ENCODE measurements around the gene IL17RD. TPM values are rescaled to one million over a fixed set of nuclear protein-coding genes. Genes with fewer than 3 reads are reported as not detected.

IL17RD gene
- total RNA-seq, 1 experiment from 2014 or later = 3.5 TPM

- H3K4me3 ChIP-seq (ENCODE audit: low read depth in 2 of 2, low read length in 2 of 2) = no peak overlapping the region
These were observed 123.5 kb downstream of the IL17RD start for GRCh38 chr3:57041674-57042073.

More at GRCh38 chr3:57041674-57042073, 123.5 kb downstream of the IL17RD start:
- POLR2A ChIA-PET = no interaction called here
- no peak for DNase-seq (ENCODE audit: low read depth, low spot score)
- TF ChIP-seq POLR2AphosphoS5 (IDR thresholded peaks at IDR 0.05; ENCODE audit: low read depth, low read length) = no peak
- no peak for TF ChIP-seq TCF7L2 (IDR thresholded peaks at IDR 0.05; ENCODE audit: low read depth, low read length)
- TF ChIP-seq REST (IDR thresholded peaks at IDR 0.05; ENCODE audit: insufficient read depth in 1 of 2, low read depth in 2 of 2, low read length in 1 of 2) = no peak
- no peak for TF ChIP-seq SIN3A (IDR thresholded peaks at IDR 0.05; ENCODE audit: borderline replicate concordance, insufficient read depth, low read depth, low read length)
- TF ChIP-seq CTCF (IDR thresholded peaks at IDR 0.05) = no peak
- CTCF ChIA-PET = interaction anchor here (0.9 kb wide), 1 partner anchor 52 kb away, joined by 4 read pairs; no protein-coding TSS in a partner anchor
- BruUV-seq (replicated peaks) = no TSS peak
- no peaks in the 10 kb centered on the region for H3K36me3 ChIP-seq (ENCODE audit: control insufficient read depth, insufficient read depth, low read length)
- no peaks in the 10 kb centered on the region for H3K27me3 ChIP-seq (ENCODE audit: control insufficient read depth, insufficient read depth, low read length)
- H3K4me1 ChIP-seq (ENCODE audit: control insufficient read depth, insufficient read depth, low read length) = peaks cover 9% of the 10 kb centered on the region
- in situ Hi-C loops (cut with HindIII; ENCODE audit: low pct_unique_long_range_greater_than_20kb, low sequenced_read_pairs) = no loop called here
- no peak for ATAC-seq
- H3K27ac ChIP-seq (ENCODE audit: low read length) = no peak overlapping the region
- intact Hi-C loops (cut with micrococcal nuclease; ENCODE audit: unreplicated experiment) = no loop called here
- H3K9me3 ChIP-seq (ENCODE audit: control insufficient read depth, insufficient read depth, low read depth, low read length) = no peaks in the 10 kb centered on the region

Other genes with a start within 250 kb of the IL17RD start
- gene SPATA12, start 104.7 kb downstream of the IL17RD start, total RNA-seq (2021; ENCODE audit: unreplicated experiment) = 0.10 TPM
- gene HESX1, start 34.6 kb upstream of the IL17RD start, total RNA-seq (2021; ENCODE audit: unreplicated experiment) = 1.1 TPM
- gene APPL1, start 62.4 kb upstream of the IL17RD start, total RNA-seq (2021; ENCODE audit: unreplicated experiment) = 36.3 TPM
- gene ASB14, start 127.3 kb upstream of the IL17RD start, total RNA-seq (2021; ENCODE audit: unreplicated experiment) = not detected

All from Panc1 (cell line).